Calu3 (cell line): Measurements from ENCODE around the gene ALG9. TPM values are rescaled to one million over a fixed set of nuclear protein-coding genes. Genes with fewer than 3 reads are reported as not detected.

Source experiments
- BruUV-seq: library from RNA; stranded (reverse); fragments of 400-500 nt; replicated peaks from 2 replicates; lab custom pipeline; 2021; lab: Mats Ljungman, UMichigan
- CTCF ChIA-PET: fragments of 300-600 bp; sonication (Branson Sonifier 250); formaldehyde crosslinking; loops from one replicate; lab custom pipeline; 2022; ENCODE audit warnings: antibody characterized with exemption; lab: Charles Lee
- DNase-seq: peaks from one replicate; pipeline ENCODE4 v3.0.0; 2022
- H3K27ac Mint-ChIP-seq: one replicate; pipeline ENCODE4 v1.8.0; 2022; ENCODE audit warnings: mixed read lengths; ENCODE audit not compliant: unreplicated experiment
- H3K27me3 Mint-ChIP-seq: one replicate; pipeline ENCODE4 v1.8.0; 2022; ENCODE audit warnings: mixed read lengths; ENCODE audit not compliant: unreplicated experiment
- H3K36me3 Mint-ChIP-seq: one replicate; pipeline ENCODE4 v1.8.0; 2022; ENCODE audit warnings: mild to moderate bottlenecking, moderate library complexity, mixed read lengths; ENCODE audit not compliant: insufficient read depth, unreplicated experiment
- H3K4me1 Mint-ChIP-seq: one replicate; pipeline ENCODE4 v1.8.0; 2022; ENCODE audit warnings: mild to moderate bottlenecking, low read depth, mixed read lengths; ENCODE audit not compliant: unreplicated experiment
- H3K4me3 Mint-ChIP-seq: one replicate; pipeline ENCODE4 v1.8.0; 2022; ENCODE audit warnings: mild to moderate bottlenecking, low read depth, moderate library complexity, mixed read lengths; ENCODE audit not compliant: unreplicated experiment
- H3K9me3 Mint-ChIP-seq: one replicate; pipeline ENCODE4 v1.8.0; 2022; ENCODE audit warnings: low read depth, mixed read lengths; ENCODE audit not compliant: unreplicated experiment
- CTCF ChIP-seq: fragments of 200-600 bp; IDR thresholded peaks from one replicate; pipeline ENCODE4 v1.8.0; 2022; ENCODE audit warnings: antibody characterized with exemption; ENCODE audit not compliant: unreplicated experiment
- intact Hi-C: fragments of 100-400 bp; cut with micrococcal nuclease; formaldehyde crosslinking; loops from one replicate; pipeline ENCODE4 v1.10.0; 2022; ENCODE audit not compliant: unreplicated experiment
- total RNA-seq: library from RNA; stranded (reverse); gene quantifications from 2 replicates; pipeline ENCODE4 v1.2.3, GENCODE V29; 2022

ALG9 gene
- total RNA-seq, 1 experiment from 2014 or later, result 12.6 TPM

- H3K4me3 Mint-ChIP-seq, result no peak overlapping the region
- H3K9me3 Mint-ChIP-seq, result no peaks in the 10 kb centered on the region
- peaks cover 8% of the 10 kb centered on the region for H3K27me3 Mint-ChIP-seq
- intact Hi-C loops, result no loop called here
- CTCF ChIA-PET, result no interaction called here
- TF ChIP-seq CTCF, result no peak
- DNase-seq, result no peak
- no TSS peak for BruUV-seq
- no peak overlapping the region for H3K27ac Mint-ChIP-seq
- peaks cover 11% of the 10 kb centered on the region for H3K4me1 Mint-ChIP-seq
- H3K36me3 Mint-ChIP-seq, result no peaks in the 10 kb centered on the region
These were observed 41.9 kb upstream of the ALG9 start for GRCh38 chr11:111913031-111913861.

DNA sequence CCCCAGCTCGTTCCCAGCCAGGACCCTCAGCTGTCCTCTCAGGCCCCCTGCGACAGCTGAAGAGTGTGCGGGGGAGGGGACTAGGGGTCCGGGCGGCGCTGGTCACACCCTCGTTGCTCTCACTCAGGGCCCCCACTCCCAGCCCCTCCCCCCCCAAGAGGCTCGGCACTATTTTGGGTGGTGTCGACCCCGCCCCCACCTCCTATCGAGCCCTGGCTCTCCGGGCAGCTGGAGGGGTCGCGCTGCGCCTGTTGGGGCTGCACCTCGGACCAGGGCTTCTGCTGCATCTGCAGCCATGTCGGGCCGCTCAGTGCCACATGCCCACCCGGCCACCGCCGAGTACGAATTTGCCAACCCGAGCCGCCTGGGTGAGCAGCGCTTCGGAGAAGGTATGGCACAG, 41.2 kb upstream of the ALG9 start, which contains the start of gene HSPB2:
TSS of gene HSPB2 (plus strand) at position 200 of the 400 bp plus-strand sequence. CDS start at position 296, 96 bp downstream.
- intact Hi-C loops, result no loop called here
- no peak within 1 kb of the TSS for H3K27ac Mint-ChIP-seq
- no TSS peak for BruUV-seq
- no peak for DNase-seq
- H3K36me3 Mint-ChIP-seq, result no peaks in the 10 kb centered on the region
- H3K4me3 Mint-ChIP-seq, result no peak within 1 kb of the TSS
- H3K27me3 Mint-ChIP-seq, result peaks cover 8% of the 10 kb centered on the region
- no peaks in the 10 kb centered on the region for H3K9me3 Mint-ChIP-seq
- no peak for TF ChIP-seq CTCF
- CTCF ChIA-PET, result no interaction called here
- peaks cover 11% of the 10 kb centered on the region for H3K4me1 Mint-ChIP-seq

- DNase-seq, result no peak
- BruUV-seq, result no TSS peak
- Mint-ChIP-seq H3K36me3 (no peaks in the 10 kb centered on the region), H3K9me3 (no peaks in the 10 kb centered on the region), H3K4me3 (no peak within 1 kb of the TSS), H3K4me1 (peaks cover 11% of the 10 kb centered on the region), H3K27me3 (peaks cover 8% of the 10 kb centered on the region), H3K27ac (peak within 1 kb of the TSS; percentile 11)
- intact Hi-C loops, result no loop called here
- TF ChIP-seq CTCF, result no peak
- CTCF ChIA-PET, result no interaction called here
These were observed 40.4 kb upstream of the ALG9 start, which contains the start of gene CRYAB for GRCh38 chr11:111911563-111912401. Gene CRYAB, minus strand, starts transcription at chr11:111911770. Its CDS starts 46 bp downstream, at chr11:111911724.

- TF ChIP-seq CTCF, result no peak
- intact Hi-C loops, result no loop called here
- Mint-ChIP-seq H3K27ac (peak overlapping the region; percentile 11), H3K9me3 (no peaks in the 10 kb centered on the region), H3K4me1 (peaks cover 11% of the 10 kb centered on the region), H3K36me3 (no peaks in the 10 kb centered on the region), H3K27me3 (peaks cover 8% of the 10 kb centered on the region), H3K4me3 (no peak overlapping the region)
- no peak for DNase-seq
- CTCF ChIA-PET, result no interaction called here
- no TSS peak for BruUV-seq
These were observed 39.5 kb upstream of the ALG9 start for GRCh38 chr11:111910676-111911562.
